HFF-Myc (cell line): Measurements from ENCODE around the gene NEK6.

Source experiments
- DNase-seq: peaks from one replicate; pipeline ENCODE4 v3.0.0-alpha.2; 2011; ENCODE audit warnings: low read depth; ENCODE audit errors: extremely low read depth
- H3K4me3 ChIP-seq: replicated peaks from 2 replicates; pipeline ENCODE4 v1.5.1; 2011; ENCODE audit warnings: low read depth, mild to moderate bottlenecking, control low read depth, low read length
- CTCF ChIP-seq: IDR thresholded peaks from 2 replicates; pipeline ENCODE4 v1.5.1; 2012; ENCODE audit warnings: mild to moderate bottlenecking, low read depth, low read length, control low read depth; ENCODE audit errors: missing control alignments

The NEK6 gene

GRCh38 chr9:124269556-124269955 lies 11.8 kb downstream of the NEK6 start:
- TF ChIP-seq CTCF: no peak
- no peak overlapping the region for H3K4me3 ChIP-seq
- DNase-seq: no peak

- TF ChIP-seq CTCF: no peak
- H3K4me3 ChIP-seq: no peak overlapping the region
- DNase-seq: no peak
These were observed 13.0 kb downstream of the NEK6 start for GRCh38 chr9:124270504-124271335.

- no peak for TF ChIP-seq CTCF
- H3K4me3 ChIP-seq: no peak overlapping the region
- DNase-seq: no peak
These were observed 13.9 kb downstream of the NEK6 start for GRCh38 chr9:124271660-124272059.

- no peak for DNase-seq
- no peak for TF ChIP-seq CTCF
- H3K4me3 ChIP-seq: no peak overlapping the region
These were observed 14.4 kb downstream of the NEK6 start for GRCh38 chr9:124272118-124272517.

GRCh38 chr9:124272979-124273378 lies 15.2 kb downstream of the NEK6 start:
- no peak for DNase-seq
- no peak for TF ChIP-seq CTCF

GRCh38 chr9:124273427-124274160 lies 15.8 kb downstream of the NEK6 start:
- no peak for TF ChIP-seq CTCF
- DNase-seq: no peak
- H3K4me3 ChIP-seq: no peak overlapping the region

More at GRCh38 chr9:124272979-124273378, 15.2 kb downstream of the NEK6 start:
- no peak overlapping the region for H3K4me3 ChIP-seq
